OCI-LY3 (cell line): ENCODE results near the gene URI1.

Experiments used
- CTCF ChIP-seq: fragments of 200-600, 300-600 bp; sonication (generic); IDR thresholded peaks from 2 replicates; pipeline ENCODE4 v1.5.1; 2014; ENCODE audit warnings: antibody characterized with exemption, low read length, low read depth
- EZH2phosphoT487 ChIP-seq: fragments of 200-600 bp; shearing (Covaris generic); IDR thresholded peaks from 2 replicates; pipeline ENCODE4 v1.6.1; 2018; ENCODE audit warnings: antibody characterized with exemption, mixed run types, low read depth

GRCh38 chr19:30022659-30023058 is 80.6 kb downstream of the URI1 start:
- TF ChIP-seq CTCF (no peak), EZH2phosphoT487 (no peak)
